ENCODE data around the gene TAF3. TPM values are rescaled to one million over a fixed set of nuclear protein-coding genes. Genes with fewer than 3 reads are reported as not detected.

Gene TAF3
- total RNA-seq, 1 donor from 2014 or later: 4.8 TPM

DNA sequence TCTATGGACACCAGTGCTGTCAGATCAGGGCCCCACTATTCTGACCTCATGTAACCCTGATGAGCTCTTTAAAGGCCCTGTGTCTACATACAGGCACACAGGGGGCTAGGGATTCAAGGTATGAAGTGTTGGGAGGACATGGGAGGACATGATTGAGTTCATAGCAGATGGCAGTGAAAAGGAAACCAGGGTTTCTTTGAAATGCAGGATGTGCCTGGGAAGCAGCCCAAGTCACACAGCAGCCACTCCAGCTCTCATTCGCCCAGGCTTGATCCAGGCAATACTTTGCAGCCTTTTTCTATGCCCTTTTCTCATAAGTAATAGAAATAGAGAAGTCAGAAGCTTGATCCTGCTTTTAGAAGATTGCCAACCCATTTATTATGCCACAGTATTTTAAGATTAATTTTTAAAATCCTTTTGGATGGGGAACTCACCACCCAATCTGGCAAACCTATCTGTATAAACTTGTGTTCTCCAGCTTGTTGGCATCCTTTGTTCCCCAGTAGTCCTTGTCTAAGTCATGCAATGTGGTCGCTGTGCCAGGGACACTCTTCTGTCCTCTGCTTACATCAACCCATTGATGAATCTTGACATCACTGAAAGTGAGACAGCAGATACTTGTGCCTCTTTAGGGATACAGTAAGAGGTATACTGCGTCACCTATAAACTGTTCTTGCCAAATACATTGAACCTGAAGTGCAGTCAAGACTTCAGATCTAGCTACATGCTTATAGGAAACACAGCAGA lies 95.0 kb downstream of the TAF3 start:
- DNase-seq (ENCODE audit: low read depth): no peak
- TF ChIP-seq, protein P1, sequence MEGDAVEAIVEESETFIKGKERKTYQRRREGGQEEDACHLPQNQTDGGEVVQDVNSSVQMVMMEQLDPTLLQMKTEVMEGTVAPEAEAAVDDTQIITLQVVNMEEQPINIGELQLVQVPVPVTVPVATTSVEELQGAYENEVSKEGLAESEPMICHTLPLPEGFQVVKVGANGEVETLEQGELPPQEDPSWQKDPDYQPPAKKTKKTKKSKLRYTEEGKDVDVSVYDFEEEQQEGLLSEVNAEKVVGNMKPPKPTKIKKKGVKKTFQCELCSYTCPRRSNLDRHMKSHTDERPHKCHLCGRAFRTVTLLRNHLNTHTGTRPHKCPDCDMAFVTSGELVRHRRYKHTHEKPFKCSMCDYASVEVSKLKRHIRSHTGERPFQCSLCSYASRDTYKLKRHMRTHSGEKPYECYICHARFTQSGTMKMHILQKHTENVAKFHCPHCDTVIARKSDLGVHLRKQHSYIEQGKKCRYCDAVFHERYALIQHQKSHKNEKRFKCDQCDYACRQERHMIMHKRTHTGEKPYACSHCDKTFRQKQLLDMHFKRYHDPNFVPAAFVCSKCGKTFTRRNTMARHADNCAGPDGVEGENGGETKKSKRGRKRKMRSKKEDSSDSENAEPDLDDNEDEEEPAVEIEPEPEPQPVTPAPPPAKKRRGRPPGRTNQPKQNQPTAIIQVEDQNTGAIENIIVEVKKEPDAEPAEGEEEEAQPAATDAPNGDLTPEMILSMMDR (IDR thresholded peaks at IDR 0.05; ENCODE audit: insufficient read depth, low read length, poor library complexity, severe bottlenecking): no peak
- H3K4me3 ChIP-seq (ENCODE audit: low read depth, low read length): no peak overlapping the region
- H3K27me3 ChIP-seq (ENCODE audit: control insufficient read depth, insufficient read depth, low read length): no peaks in the 10 kb centered on the region
- no peaks in the 10 kb centered on the region for H3K36me3 ChIP-seq (ENCODE audit: control insufficient read depth, insufficient read depth, low read length)

DNA sequence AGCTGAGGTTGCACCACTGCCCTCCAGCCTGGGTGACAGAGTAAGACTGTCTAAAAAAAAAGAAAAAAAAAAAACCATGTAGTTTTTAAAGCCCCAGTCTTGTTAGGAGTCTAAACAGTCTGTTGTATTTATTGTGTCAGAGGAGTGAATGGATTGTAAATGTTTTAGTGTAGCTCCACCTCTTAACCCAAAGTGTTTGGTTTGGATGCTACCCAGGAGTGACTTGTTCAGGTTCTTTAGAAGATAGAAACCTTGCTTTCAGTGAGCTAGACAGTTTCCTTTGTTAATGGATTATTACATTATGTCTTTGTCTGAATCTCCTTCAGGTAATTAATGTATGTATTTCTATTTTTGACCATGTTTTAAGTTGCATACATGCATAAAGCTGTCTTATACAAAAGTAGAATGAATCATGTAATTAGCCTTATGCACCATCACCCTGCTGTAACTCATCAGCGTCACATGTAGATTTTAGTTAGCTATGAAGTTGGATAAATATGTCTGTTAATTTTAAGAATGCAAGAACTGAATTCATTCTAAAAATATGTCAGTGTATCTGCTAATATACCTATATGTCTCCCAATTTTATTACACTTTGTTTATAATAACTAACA lies 97.7 kb downstream of the TAF3 start:
- no peak for DNase-seq (ENCODE audit: low read depth)
- Histone ChIP-seq H3K36me3 (ENCODE audit: control insufficient read depth, insufficient read depth, low read length) (no peaks in the 10 kb centered on the region), H3K27me3 (ENCODE audit: control insufficient read depth, insufficient read depth, low read length) (no peaks in the 10 kb centered on the region), H3K4me3 (ENCODE audit: low read depth, low read length) (no peak overlapping the region)
- TF ChIP-seq, protein P1 (IDR thresholded peaks at IDR 0.05; ENCODE audit: insufficient read depth, low read length, poor library complexity, severe bottlenecking): no peak

DNA sequence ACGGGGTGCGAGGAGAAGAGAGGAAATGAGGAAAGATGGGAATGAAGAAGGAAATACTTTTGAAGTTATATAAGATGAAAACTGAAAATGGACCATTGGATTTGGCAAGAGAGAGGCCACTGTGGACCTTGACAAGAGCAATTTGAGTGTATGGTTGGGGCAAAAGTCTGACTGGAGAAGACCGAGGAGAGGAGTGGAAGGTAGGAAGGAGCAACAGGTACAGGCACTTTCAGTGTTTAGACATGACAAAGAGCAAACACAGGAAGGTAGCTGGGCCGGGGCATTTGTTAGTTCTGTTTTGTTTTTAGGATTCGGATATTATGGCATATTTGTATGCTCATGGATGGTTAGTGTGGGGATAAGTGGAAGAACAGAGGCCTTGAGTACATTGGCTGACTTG lies 99.4 kb downstream of the TAF3 start:
- Histone ChIP-seq H3K36me3 (ENCODE audit: control insufficient read depth, insufficient read depth, low read length) (no peaks in the 10 kb centered on the region), H3K27me3 (ENCODE audit: control insufficient read depth, insufficient read depth, low read length) (no peaks in the 10 kb centered on the region), H3K4me3 (ENCODE audit: low read depth, low read length) (no peak overlapping the region)
- TF ChIP-seq, protein P1 (IDR thresholded peaks at IDR 0.05; ENCODE audit: insufficient read depth, low read length, poor library complexity, severe bottlenecking): no peak
- DNase-seq (ENCODE audit: low read depth): no peak

DNA sequence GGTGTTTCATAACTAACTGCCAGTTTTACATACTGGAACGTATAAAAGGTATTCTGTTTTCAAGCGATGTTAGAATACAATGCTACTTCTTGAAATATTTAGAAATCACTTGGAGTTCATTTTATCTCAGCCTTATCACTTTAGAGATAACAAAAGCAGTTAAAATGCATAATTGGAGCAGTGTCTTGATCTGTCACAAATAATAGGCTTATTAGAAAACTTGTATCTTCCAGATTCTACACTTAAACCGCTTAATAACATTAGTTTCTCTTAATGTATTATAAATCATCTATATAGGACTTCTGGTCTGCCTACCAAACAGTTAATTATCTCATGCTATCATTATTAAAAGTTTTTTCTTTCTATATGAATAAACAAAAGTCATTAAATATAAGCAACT lies 104.4 kb downstream of the TAF3 start:
- DNase-seq (ENCODE audit: low read depth): no peak

DNA sequence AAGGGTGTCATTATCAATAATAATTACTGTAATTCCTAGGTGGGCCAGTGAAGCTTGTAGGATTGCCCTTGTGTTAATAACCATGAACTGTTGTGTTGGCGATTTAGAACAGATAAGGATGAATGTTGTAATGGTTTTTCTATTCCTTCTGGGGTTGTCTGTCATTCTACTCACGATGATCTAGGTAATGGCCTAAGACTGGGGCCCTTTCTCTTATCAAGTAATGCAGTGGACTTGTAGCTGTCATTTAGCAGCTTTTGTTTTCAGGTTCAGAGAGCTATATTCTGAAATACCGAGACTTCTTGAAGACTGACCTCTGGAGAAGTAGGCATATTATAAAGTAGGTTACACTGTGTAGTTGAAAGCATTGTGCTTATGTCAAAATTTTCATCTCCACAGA lies 110.2 kb downstream of the TAF3 start:
- no peak for DNase-seq (ENCODE audit: low read depth)
- H3K36me3 ChIP-seq (ENCODE audit: control insufficient read depth, insufficient read depth, low read length): no peaks in the 10 kb centered on the region
- H3K27me3 ChIP-seq (ENCODE audit: control insufficient read depth, insufficient read depth, low read length): no peaks in the 10 kb centered on the region
- TF ChIP-seq, protein P1 (IDR thresholded peaks at IDR 0.05; ENCODE audit: insufficient read depth, low read length, poor library complexity, severe bottlenecking): no peak
- H3K4me3 ChIP-seq (ENCODE audit: low read depth, low read length): no peak overlapping the region

More for the DNA sequence above, 104.4 kb downstream of the TAF3 start:
- TF ChIP-seq, protein P1 (IDR thresholded peaks at IDR 0.05; ENCODE audit: insufficient read depth, low read length, poor library complexity, severe bottlenecking): no peak
- Histone ChIP-seq H3K36me3 (ENCODE audit: control insufficient read depth, insufficient read depth, low read length) (no peaks in the 10 kb centered on the region), H3K4me3 (ENCODE audit: low read depth, low read length) (no peak overlapping the region), H3K27me3 (ENCODE audit: control insufficient read depth, insufficient read depth, low read length) (no peaks in the 10 kb centered on the region)
